GM12865 (cell line): ENCODE results near the gene CZIB.

Source experiments
- DNase-seq: peaks from one replicate; pipeline ENCODE4 v3.0.0; 2010; ENCODE audit warnings: low read depth
- H3K4me3 ChIP-seq: 2 replicates; pipeline ENCODE4 v1.5.1; 2011; ENCODE audit warnings: mild to moderate bottlenecking, low read depth, low read length, control low read depth
- CTCF ChIP-seq: IDR thresholded peaks from 2 replicates; pipeline ENCODE4 v1.5.1; 2011; ENCODE audit warnings: low read length, control low read depth, low read depth, inconsistent platforms; ENCODE audit not compliant: insufficient read depth; ENCODE audit errors: missing control alignments

Gene CZIB

DNA sequence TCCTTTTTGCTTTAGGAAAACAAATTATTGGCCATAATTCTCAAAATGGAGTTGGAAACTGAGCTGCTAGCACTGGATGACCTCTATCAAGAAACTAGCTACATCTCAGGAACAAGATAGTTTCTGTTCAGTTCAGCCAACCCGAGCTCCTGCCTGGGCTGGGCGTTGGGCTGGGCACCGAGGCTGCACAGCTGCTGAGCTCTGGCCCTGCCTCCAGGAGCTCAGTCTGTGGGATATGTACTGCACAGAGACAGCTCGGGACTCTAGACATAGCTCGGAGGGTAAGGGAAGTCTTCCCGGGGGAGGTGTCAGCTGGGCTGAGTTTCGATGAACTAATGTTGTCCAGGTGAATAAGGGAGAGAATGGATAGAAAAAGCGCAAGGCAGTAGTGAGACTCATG lies 53.5 kb downstream of the CZIB start:
- no peak overlapping the region for H3K4me3 ChIP-seq
- TF ChIP-seq CTCF = no peak
- no peak for DNase-seq

GRCh38 chr1:53166366-53166765 lies 54.1 kb downstream of the CZIB start:
- no peak for TF ChIP-seq CTCF
- no peak for DNase-seq
- H3K4me3 ChIP-seq = no peak overlapping the region

- no peak for TF ChIP-seq CTCF
- no peak for DNase-seq
- H3K4me3 ChIP-seq = no peak overlapping the region
These were observed 54.9 kb downstream of the CZIB start for GRCh38 chr1:53165408-53165961.
